ENCODE data around the gene SLC9C1. TPM values are rescaled to one million over a fixed set of nuclear protein-coding genes. Genes with fewer than 3 reads are reported as not detected.

SLC9C1 gene
- total RNA-seq, 2 donors from 2014 or later: 0.35 to 1.3 TPM

- H3K36me3 ChIP-seq: no peaks in the 10 kb centered on the region
- DNase-seq (ENCODE audit: low spot score): no peak
- no peak overlapping the region for H3K4me3 ChIP-seq
- no peaks in the 10 kb centered on the region for H3K9me3 ChIP-seq
- no peaks in the 10 kb centered on the region for H3K4me1 ChIP-seq
- no peak for TF ChIP-seq CTCF (IDR thresholded peaks at IDR 0.05)
- no peaks in the 10 kb centered on the region for H3K27me3 ChIP-seq
- H3K27ac ChIP-seq: no peak overlapping the region
Measured at GRCh38 chr3:112109322-112109721, 184.7 kb downstream of the SLC9C1 start.

- TF ChIP-seq CTCF (IDR thresholded peaks at IDR 0.05): no peak
- H3K9me3 ChIP-seq: no peaks in the 10 kb centered on the region
- no peak overlapping the region for H3K4me3 ChIP-seq
- H3K4me1 ChIP-seq: no peaks in the 10 kb centered on the region
- DNase-seq (ENCODE audit: low spot score): no peak
- H3K27me3 ChIP-seq: no peaks in the 10 kb centered on the region
- no peaks in the 10 kb centered on the region for H3K36me3 ChIP-seq
- no peak overlapping the region for H3K27ac ChIP-seq
Measured at GRCh38 chr3:112104774-112105173, 189.2 kb downstream of the SLC9C1 start.

- Histone ChIP-seq H3K36me3 (no peaks in the 10 kb centered on the region), H3K9me3 (no peaks in the 10 kb centered on the region), H3K4me1 (no peaks in the 10 kb centered on the region), H3K4me3 (no peak overlapping the region), H3K27me3 (no peaks in the 10 kb centered on the region), H3K27ac (no peak overlapping the region)
- TF ChIP-seq CTCF (IDR thresholded peaks at IDR 0.05): no peak
- no peak for DNase-seq (ENCODE audit: low spot score)
Measured at GRCh38 chr3:112101916-112102315, 192.1 kb downstream of the SLC9C1 start.

- no peak overlapping the region for H3K4me3 ChIP-seq
- no peaks in the 10 kb centered on the region for H3K9me3 ChIP-seq
- H3K36me3 ChIP-seq: no peaks in the 10 kb centered on the region
- no peaks in the 10 kb centered on the region for H3K27me3 ChIP-seq
- no peak for TF ChIP-seq CTCF (IDR thresholded peaks at IDR 0.05)
- no peak for DNase-seq (ENCODE audit: low spot score)
- peaks cover 0 to 9% of the 10 kb centered on the region in 2 donors for H3K4me1 ChIP-seq
- no peak overlapping the region for H3K27ac ChIP-seq
Measured at GRCh38 chr3:112097378-112097777, 196.6 kb downstream of the SLC9C1 start.

- Histone ChIP-seq H3K27me3 (no peaks in the 10 kb centered on the region), H3K4me3 (no peak overlapping the region), H3K9me3 (no peaks in the 10 kb centered on the region), H3K27ac (no peak overlapping the region), H3K4me1 (peaks cover 0 to 15% of the 10 kb centered on the region in 2 donors), H3K36me3 (no peaks in the 10 kb centered on the region)
- DNase-seq (ENCODE audit: low spot score): no peak
- no peak for TF ChIP-seq CTCF (IDR thresholded peaks at IDR 0.05)
Measured at GRCh38 chr3:112096176-112096575, 197.8 kb downstream of the SLC9C1 start.

GRCh38 chr3:112095731-112096130 lies 198.3 kb downstream of the SLC9C1 start:
- H3K27me3 ChIP-seq: no peaks in the 10 kb centered on the region
- no peaks in the 10 kb centered on the region for H3K36me3 ChIP-seq
- no peaks in the 10 kb centered on the region for H3K9me3 ChIP-seq
- no peak overlapping the region for H3K4me3 ChIP-seq
- TF ChIP-seq CTCF (IDR thresholded peaks at IDR 0.05): no peak
- no peak overlapping the region for H3K27ac ChIP-seq
- H3K4me1 ChIP-seq: peaks cover 0 to 18% of the 10 kb centered on the region in 2 donors
- no peak for DNase-seq (ENCODE audit: low spot score)
